NCI-H226 (cell line): ENCODE measurements around the gene HS1BP3.

ENCODE experiments used
- DNase-seq: peaks from one replicate; pipeline ENCODE4 v3.0.0-alpha.2; 2015

HS1BP3 gene

DNA sequence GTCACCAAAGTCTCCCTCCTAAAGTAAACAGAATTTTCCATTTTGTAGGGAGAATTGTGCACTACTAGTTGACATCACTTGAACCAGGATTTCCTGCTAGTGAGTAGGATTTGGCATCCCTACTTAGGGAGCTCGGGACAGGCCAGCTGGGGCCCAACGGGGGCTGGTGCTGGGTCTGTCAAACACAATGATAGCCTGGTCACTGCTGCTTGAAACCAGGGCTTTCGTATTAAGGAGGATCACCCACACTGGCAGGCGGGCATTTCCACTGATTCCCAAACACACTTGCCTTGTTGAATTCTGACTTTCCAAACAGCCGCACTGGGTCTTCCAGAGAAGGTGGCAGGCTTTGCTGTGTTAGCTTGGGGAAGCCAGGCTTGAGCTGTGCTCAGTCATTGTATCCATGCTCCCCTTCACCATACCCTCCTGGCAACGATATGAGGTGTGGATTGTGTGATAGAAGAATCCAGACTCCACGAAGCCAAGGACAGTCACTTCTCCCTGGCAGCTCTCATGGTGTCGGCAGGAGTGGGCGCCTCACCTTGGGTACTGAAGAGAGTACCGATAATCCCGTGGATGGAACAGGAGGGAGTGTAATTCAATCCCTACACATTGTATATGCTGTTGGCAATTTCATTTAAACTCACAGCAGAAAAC, 23.5 kb upstream of the HS1BP3 start:
- no peak for DNase-seq

DNA sequence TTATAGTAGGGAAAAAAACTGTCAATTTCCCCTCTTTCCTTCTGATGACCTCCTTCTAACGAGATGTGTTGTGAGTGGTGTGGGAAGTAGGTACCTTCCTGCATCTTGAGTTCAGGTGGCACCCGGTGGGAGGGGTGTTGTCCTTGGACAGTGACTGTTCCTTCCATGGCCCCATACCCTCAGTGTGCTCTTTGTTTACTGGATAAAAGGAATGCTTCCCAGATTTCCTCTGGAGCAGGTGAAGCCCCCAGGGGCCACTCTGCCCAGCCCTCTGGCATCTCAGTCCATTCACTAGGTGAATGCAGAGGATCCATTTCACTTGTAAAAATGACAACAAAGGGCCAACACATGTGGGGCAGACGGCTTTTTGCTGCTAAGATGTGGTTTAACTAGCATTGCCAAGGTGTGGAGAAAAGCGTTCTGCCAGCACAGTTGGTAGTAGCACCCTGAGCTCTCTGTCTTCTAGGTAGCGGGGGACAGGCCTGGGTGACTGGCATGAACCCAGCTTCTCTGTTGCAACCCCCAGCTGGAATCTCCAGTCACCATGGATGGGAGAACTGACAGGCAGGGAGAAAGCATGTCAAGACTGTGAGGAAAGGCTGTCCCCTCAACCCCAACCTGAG, 22.9 kb upstream of the HS1BP3 start:
- DNase-seq, result no peak

DNA sequence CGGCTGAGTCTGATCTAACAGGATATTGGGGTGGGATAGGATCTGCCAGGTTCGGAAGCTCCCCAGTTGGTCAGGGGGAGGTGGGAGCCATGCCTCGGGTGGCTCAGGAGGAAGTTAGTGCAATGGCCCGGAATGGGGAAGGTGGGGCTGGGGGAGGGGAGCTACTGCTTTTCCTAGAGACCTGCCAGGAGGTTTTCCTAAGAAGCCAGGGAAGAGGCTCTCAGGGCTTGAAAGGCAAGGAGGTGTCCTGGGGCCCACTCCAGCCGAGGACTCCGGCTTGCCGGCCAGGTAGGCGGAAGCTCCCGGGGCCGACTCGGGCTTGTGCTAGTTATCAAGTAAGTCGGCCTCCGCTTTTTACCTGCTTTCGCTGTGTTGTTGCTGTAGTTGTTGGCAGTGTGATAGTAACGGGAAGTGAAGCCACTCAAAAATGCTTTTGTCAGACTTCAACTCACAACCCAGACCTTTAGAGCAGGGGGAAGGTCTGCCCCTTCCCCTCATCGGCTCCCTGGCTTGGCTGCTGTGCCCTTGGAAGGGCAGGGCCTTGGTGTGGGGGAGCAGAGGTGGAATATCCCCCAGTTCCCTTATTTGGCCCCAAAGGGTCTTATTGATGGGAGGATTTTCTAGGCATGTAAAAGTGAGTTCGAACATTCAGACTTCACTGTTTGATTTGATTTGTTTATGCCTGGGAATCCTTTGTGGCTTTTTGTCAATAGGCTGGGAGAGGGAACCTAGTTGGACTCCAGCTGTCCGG, 21.5 kb upstream of the HS1BP3 start:
- no peak for DNase-seq

GRCh38 chr2:20671736-20672080, 20.8 kb upstream of the HS1BP3 start:
- no peak for DNase-seq

- DNase-seq, result no peak
Measured at GRCh38 chr2:20671036-20671735, 20.3 kb upstream of the HS1BP3 start.

- no peak for DNase-seq
Measured at GRCh38 chr2:20670315-20671035, 19.6 kb upstream of the HS1BP3 start.

GRCh38 chr2:20669562-20670314, 18.8 kb upstream of the HS1BP3 start:
- DNase-seq, result no peak

DNA sequence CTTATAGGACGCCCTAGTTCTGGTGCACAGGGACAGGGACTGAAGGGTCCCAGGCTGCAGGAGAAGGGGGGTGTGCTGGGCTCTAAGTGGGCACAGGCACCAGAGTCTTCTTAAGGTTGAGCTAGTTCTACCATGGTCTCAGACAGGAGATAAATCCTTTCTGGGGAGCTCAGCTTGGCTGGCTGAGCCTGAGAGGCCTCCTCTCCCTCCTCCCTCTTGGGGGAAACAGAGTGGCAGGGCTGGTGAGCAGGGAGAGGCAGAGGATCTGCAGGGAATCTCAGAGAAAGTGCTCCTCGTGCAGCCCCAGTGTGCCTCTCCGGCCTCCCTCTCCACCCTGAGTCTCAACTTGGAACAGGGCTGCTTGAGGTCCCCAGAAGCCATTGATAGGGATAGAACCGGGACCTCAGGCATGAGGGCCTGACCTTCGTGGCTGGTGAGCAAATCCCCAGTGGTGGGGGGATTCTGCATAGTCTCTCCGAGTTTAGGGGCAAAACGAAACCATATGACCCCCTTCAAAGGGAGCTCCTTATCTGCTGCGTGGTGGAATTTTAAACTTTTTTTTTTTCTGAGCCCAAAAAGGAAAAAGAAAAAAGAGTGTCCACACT, 18.1 kb upstream of the HS1BP3 start:
- DNase-seq, result no peak

DNA sequence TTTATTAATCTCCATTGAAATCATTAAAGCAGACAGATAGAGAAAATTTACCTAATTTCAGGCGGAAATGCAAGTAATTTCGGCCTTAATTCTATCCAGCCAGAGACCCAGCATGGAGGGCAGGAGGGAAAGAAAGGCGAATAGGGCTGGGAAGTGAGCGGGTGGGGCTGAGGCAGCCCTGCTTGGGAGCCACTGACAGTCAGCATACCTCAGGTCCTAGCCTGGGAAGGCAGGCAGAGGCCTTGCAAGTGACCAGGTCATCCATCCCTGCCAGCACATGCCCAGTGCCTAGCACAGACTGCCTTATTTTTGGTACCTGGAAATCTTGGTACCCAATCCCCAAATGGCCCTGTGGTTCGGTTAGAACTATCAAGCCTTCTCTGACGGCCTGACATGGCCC, 17.6 kb upstream of the HS1BP3 start:
- DNase-seq, result no peak

DNA sequence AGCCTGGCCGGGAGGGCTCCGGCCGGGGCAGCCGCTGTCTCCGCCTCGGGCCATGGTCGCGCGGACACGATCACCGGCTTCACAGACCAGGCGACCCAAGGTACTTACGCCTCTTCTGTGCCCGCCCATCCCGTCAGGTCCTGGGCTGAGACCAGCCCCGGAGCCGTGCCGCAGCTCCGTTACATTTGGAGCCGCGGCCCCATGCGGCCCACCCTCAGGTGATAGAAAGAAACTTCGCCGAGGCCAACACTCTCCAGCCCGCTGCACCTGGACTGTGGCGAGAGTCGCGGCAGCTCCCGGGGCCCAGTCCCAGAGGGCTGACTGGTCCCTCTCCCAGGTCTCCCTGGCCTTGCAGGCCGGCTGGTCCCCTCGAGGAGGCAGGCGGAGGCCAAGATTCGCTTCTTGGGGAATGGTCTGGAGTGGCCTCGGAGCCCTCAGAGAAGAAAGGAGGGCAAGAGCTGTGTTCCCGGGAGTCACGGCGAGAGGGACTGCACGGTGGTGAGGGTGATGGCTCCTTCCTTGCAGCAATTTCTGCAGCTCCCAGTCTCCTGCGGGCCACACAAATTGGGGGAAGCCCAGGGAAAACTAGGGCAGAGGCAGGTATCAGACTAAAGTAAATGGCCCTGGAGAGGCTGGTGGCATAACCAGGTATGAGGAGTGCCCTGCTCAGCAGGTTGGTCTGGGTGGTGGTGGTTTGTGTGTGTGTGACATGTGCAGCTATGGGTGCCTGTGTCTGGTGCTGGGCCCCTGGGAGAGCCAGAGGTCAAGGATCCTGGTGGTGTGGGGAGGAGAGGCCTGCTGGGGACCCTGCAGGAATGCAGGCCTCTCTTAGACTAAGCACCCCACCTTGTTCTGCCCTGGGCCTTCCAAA, 16.9 kb upstream of the HS1BP3 start:
- no peak for DNase-seq

DNA sequence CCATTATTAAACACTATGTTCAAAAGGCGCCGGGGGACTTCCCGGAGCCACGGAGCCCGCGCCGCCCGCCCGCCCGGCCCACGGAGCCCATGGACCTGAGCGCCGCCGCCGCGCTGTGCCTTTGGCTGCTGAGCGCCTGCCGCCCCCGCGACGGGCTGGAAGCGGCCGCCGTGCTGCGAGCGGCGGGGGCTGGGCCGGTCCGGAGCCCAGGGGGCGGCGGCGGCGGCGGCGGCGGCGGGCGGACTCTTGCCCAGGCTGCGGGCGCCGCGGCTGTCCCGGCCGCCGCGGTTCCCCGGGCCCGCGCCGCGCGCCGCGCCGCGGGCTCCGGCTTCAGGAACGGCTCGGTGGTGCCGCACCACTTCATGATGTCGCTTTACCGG, 16.2 kb upstream of the HS1BP3 start:
- no peak for DNase-seq

DNA sequence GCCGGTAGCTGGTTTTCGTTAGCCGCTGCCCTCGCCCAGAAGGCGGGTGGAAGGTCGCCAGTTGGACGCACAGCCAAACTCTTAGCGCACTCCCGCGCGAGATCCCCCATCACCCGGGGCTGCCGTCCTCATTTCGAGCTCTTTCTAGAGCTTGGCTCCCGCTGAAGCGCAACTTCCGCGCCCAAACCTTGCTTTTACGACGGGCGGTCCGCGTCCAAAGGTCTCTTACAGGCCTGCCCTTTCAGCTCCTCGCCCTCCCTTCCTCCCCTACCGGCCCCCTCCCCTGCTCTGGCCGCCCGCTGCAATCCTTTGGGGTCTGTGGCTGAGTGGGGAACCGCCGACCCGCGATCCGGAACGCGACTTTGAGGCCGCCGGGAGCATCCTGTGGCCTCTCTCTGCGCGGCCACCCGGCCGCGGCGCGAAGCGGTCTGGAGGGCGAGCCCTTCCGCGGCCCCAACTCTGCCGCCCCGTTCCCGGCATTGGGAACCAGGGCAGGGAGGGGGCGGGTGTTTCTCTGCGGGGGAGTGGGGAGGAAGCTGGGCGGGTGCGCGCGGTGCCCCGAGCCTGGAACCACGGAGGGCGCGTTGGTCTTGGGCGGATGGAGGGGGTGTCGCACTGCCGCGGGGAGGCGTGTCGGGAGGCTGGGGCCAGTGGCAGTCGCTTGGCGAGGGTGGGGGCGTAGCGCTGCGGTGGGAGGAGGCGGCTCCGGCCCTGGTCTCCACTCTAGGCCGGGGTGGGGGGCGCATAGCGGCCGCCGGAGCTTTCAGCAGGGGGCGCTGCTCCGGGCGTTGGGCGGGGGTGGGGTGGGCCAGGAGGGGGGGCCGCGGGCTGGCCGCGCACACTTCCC, 15.6 kb upstream of the HS1BP3 start, which contains the start of gene GDF7:
Gene GDF7 (plus strand): TSS at position 841 of the 847 bp plus-strand sequence. CDS start 96 bp downstream, outside the sequence.
- DNase-seq, result no peak

GRCh38 chr2:20666005-20666303, 15.1 kb upstream of the HS1BP3 start:
- DNase-seq, result no peak

DNA sequence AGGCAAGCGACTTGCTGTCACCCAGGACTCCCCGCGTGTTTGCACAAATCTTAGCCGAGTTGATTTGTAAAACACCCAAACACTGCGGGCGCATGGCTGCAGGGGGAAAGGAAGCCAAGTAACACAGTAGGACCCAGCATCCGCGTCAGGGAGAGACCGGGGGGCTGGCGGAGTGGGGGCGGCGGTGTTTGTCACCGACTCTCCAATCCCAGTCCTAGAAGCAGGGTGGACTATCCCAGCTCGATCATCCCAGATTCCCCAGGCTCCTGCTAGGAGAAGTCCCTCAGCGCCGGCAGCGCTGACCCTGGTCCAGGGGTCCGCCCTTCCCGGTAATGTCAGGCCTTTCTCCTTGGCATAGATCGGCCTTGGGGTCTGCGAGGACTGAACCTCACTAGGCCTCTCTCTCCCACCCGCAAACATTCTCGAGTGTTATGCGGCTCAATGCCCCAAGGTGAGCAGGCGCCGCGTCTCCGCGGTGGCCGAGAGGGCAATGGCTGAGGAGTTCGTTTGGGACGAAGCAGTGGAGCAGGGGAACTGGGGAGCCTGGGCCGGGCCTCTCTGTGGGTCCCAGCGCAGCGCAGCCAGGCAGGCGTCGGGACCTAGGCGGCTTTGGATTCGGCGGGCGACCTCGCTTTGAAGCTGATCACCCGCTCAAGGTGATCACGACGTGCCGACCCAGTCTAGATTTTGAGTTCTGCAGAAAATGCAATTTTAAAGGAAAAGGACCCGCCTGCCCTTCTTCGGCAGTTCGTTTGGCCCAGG, 14.5 kb upstream of the HS1BP3 start:
- no peak for DNase-seq

- no peak for DNase-seq
Measured at GRCh38 chr2:20664431-20665242, 13.7 kb upstream of the HS1BP3 start.

DNA sequence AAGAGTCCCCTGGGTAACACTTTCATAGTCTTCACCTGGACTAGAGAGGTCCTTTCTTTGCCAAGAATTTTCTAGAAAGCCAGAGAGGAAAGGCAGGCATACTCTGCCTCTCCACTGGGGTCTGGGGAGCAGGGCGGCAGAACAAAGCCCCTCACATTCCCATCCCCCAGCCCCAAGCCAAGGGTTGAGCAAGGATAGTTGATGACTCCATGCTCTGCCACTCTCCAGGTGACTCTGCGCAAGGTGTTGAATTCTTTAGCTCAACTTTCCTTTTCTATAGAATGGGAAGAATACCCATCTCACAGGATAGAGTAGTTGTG, 13.1 kb upstream of the HS1BP3 start:
- DNase-seq, result no peak

- no peak for DNase-seq
Measured at GRCh38 chr2:20663196-20664070, 12.5 kb upstream of the HS1BP3 start.
